NOMO-1 treated with DMSO at 0.1 percent for 48 hours (cell line): ENCODE data around the gene RBKS.

Experiments used
- DNase-seq: peaks from one replicate; lab custom pipeline; 2025; ENCODE audit not compliant: unreplicated experiment; lab: John Stamatoyannopoulos, UW

RBKS gene

DNA sequence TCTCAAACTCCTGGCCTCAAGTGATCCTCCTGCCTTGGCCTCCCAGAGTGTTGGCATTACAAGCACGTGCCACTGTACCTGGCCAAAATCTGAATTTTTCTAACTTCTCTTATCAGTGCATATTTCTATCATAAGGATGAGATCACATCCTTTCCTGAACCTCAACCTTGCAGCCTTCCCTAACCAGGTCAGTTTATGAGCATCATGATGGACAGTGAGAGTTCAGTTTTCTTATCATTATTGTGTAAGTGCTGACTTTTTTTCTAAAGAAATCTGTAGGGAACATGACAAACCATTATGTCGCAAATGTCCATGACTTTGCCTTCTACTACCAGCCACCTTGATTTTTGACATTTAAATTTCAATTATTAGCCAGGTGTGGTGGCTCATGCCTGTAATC lies 87.1 kb downstream of the RBKS start:
- peak; percentile 72 for DNase-seq

DNA sequence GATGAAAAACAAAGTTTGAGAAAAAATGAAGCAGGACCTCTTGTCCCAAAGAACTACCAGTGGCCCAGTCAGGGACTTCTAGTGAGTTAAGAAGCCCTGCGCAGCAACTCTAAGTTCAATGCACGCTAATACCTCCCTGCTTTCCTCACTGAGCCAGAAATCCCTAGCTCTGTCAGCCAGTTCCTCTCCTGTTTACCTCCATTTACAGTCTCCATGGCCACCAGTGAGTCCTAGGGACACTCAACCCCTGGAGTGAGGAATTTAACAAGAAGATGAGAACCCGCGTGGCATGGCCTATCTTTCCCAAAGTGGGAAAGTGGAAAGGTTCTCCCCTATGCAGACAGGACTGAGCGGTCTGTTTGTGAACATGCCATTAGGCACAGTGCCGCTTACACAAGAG lies 87.6 kb downstream of the RBKS start:
- DNase-seq = no peak

DNA sequence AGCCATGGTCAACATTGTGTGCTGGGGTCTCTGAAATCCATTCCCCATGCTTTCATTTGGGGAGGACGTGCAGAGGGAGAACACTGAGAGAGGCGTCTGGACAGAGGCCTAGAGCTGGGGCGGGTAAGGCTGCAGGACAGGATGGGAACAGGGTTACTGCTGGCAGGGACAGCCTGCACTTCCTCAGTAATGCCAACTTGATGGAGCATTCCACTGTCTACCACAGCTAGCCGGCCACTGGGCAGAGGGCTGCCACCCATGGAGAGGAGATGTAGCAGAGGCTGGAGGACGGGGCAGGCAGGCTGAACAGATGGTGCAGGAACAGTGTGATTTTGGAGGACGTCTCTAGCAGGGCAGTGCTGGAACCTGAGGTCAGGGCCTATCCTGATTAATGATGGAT lies 89.3 kb downstream of the RBKS start:
- no peak for DNase-seq

DNA sequence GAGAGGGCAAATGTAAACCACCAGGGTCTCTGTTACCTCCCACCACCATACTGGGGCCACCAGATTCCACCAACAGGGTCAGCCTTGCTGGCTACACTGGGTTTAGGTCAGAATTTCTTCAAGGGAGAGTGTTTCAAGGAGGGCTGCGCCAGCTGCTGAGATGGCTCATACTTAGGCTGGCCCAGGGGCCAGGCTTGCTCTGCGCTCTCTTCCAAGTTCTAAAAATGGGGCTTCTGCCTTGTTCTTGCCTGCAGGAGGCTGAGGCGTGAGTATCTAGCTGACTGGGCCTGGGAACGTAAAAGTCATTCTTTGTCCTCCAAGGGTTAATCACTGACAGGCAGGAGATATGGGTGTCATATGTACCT lies 90.6 kb downstream of the RBKS start:
- no peak for DNase-seq

DNA sequence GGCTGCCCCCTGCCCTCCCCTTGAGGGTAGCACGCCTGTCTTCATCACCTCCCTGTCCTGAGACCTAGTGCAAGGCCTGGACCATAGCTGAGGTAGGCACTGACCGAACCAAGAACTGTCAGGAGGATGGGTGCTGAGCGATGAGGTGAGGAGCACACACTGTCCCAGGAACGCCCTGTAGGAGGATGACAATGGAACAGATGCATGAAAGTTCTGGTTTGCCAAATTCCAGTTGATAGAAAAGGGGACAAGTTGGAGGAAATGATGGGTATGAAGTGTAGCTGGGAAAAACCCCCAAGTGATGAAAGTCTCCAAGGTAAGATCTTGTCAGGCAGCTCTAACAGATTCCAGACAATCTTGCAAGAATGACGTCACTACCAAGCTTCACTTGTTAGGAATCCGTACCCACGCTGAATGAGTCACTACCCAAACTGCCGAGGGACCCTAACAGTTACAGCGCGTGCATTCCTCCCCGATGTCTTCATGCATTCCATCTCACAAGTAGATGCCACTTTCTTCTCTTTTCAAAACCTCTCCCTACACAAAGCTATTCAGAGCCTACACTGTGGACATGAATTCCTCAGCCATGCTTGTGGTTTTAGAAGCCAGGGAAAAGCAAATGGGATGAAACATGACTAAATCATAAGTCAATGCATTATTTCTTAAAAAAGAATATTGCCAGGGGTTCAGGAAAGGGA lies 91.1 kb downstream of the RBKS start:
- DNase-seq = no peak

DNA sequence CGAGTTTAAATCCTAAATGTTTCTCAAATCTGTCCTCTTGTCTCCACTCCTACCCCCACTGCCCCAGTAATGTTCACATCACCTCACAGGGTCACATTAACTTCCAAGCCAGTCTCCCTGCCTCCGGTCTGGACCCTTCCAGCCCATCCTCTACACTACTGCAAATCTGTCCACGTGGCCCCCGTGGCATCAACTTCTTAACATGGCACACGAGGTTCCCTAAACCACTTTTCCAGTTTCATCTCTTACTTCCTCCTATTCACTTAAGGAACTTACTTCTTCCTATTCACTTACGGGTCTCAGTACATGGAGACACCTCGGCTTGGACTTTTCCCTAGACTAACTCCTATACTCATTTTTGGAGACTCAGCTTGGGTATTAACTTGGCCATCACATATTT lies 91.7 kb downstream of the RBKS start:
- DNase-seq = peak; percentile 51

DNA sequence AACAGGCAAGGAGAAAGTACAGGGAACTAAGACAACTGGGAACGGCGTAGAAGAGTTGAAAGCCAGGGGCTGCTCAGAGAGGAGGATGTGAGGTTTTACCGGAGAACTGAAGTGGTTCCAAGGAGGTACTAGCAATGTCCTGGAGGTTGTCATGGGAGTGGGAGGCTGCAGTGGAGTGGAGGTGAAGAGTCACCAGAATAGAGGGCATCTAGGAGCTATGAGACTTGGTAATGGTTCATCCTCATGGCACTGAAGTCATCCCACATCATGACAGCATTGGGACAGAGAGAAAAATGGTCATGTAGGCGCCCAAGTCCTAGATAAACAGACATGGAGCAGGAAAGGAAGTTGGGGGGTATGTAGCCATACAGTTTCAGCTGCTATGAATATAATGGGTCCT lies 92.3 kb downstream of the RBKS start:
- DNase-seq = no peak

DNA sequence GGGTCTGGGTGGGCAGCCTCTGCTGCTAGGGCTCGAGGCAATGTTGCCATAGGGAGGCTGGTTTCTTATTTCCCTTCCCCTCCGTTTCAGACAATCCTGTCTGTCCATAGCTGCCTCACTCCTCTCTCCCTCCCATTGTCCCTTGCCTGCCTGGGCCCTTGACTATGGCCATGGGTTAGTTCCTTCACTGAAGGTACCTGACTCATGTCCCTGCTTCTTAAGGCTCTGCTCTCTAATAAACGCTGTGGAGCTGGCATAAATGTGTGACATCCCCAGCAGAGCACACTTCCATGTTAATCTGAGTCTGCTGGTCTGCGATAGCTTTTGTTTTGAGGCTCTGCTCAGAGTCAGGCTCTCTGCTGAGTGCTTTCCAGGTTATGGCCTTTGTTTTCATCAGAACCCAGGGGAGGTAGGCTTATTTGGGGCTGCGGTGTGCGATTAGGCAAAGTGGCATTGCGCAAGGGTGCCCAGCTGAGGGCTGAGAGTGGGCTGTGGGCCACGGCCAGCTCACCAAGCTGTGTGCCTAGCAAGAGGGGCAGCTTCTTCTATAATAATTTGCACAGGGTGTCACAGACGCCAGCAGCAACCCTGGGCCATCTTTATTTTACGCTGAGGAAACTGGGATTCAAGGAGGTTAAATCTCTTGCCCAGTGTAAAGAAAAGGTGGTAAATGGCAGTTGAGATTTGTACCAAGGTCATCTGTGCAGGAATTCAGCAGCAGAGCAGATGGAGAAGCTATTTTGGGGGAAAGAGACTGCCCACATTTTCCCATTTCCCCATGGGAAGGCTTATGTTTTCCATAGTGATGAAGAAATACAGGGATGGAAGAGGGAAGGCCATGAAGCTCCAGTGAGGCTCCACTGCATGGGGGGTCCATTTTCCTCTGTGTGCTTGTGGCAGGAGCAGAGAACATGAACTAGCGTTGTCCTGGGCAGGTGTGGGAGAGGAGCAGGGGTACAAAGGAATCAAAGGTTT lies 93.1 kb downstream of the RBKS start:
- DNase-seq = peak; percentile 65

DNA sequence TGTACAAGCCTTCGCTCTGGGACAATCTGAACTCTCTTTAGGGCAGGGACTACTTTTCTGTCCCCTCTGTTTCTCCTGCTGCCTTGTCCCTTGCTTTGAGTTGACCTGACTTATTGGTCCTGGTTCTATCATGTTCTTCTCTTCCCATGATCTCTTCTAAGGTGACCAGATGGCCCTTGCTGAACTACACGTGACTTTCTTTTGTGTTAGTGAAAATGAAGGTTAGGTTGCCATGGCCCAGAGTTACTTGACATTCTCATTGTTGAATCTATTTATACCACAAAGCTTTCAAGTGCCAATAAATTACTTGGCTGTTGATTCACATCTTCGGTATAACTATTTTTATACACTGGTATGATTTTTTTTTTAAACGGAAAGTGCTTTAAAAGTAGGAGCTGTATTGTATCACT lies 94.3 kb downstream of the RBKS start:
- DNase-seq = peak; percentile 34

DNA sequence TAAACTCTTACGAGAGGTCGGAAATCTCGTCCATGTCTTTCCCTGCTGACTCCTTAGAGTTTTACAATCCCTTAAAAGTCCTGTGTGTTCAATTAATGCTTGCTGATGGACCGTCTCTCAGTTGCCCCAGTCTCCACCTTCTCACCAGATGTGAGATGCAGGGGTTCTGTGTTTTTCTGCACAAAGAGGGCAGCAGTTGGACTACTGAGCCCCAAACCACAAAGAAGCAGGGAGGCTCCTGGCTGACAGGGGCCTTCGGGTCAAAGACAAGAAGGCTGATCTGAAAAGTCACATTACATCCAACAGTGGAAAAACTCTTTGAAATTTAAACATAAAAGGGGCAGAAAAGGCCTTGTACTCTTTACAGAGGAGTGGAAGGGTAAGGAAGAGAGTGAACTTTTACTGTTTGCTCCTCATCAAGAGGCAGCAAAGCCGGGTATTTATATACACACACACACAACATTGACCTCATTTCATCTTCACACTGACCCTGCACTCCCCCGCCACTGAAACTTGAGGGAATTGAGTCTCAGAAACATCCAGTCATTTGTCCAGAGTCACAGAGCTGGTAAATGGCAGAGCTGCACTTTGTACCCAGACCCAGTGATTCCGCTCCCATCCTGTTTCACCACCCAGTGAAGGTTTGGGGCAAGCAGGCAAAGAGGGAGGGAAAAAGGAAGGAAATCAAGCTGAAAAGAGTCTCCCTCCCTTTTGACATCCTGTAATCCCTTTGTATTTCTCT lies 94.9 kb downstream of the RBKS start:
- DNase-seq = no peak

DNA sequence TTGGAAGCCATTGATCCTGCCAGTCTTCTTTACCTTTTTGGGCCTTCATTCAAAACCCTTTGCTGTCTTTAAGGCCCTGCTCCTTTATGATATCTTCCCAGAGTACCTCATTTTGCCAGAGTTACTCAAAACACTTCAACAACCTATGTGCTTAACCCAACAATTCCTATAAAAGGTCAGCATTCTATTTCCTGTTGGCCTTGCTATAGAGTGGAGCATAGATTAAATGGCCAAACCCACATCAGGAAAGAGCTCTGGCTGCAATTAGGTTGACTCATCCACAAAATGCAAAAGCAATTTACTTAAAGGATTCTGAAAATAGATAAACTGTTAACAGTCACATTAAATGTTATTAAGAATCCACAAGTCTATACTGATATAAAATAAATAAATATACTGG lies 97.4 kb downstream of the RBKS start:
- DNase-seq = peak; percentile 59

DNA sequence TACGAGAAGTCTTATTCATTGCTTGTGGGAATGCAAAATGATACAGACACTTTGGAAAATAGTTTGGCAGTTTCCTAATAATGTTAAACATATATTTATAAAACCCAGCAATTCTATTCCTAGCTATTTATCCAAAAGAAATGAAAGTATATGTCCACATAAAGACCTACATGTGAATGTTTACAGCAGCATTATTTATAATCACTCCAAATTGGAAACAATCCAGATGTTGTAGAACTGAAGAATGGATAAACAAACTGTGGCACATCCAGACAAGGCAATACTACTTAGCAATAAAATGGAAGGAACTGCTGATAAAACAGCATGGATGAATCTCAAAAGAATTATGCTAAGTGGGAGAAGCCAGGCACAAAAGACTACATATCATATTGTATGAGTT lies 99.4 kb downstream of the RBKS start:
- DNase-seq = no peak

DNA sequence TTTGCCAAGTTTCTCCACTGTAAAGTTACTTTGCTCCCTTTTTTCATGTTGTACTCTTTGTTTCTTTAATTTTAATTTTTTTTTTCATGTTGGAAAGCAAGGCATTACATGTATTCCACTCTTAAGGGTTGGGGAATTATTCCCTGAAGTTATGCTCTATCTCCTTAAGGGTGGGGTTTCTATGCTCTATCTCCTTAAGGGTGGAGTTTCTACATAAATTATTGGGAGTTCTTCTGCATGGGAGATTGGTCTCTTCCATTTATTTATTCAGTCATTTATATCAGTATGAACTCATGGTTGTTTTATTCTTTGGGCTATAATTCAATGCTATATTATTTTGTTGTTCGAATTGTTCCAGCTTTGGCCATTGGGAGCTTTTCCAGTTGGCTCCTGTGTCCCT lies 107.5 kb downstream of the RBKS start:
- DNase-seq = no peak

DNA sequence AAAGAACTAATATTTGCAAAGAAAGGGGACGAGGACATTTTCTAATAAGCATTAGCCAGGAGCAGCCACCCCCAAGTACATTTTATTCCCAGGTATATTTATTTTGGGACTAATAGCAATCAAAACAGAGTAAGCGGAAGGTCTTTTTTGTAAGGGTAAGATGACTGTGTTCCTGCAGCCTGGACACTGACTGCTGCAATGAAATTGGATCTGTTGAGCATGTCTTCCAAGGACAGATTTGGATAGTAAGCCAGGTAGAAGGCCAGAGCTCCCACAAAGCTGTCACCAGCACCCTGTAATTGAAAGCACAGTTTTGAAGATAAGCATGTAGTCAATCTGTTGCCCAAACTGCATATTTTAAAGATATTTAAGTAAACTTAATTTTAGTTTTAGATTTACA lies 108.7 kb downstream of the RBKS start:
- no peak for DNase-seq

DNA sequence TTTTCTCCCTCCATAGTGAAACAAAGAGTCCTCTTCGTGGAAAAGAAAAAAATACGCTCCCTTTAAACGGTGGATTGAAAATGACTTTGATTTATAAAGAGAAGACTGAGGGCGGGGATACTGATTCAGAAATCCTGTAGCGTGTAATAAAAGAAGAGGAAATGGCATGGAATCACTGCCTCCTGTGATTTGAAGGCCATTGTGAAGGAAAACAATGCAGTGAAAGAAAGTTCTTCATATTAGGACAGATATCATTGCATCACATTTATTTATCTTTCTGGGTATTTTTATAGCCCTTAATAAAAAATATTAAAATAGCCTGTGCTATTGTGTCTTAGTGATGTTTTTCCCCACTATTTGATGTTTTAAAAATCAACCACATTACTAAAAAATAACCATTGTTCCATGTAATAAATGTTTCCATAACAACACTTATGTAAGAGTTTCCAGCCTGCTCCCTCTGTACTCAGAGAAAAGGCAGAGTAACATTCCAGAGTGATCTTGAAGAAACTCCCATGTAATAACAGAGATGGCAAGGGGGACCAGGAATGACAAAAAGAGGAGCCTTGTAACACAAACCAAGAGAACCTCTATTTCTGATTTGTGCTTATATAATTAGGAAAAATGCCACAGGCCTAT lies 110.7 kb downstream of the RBKS start:
- DNase-seq = no peak

DNA sequence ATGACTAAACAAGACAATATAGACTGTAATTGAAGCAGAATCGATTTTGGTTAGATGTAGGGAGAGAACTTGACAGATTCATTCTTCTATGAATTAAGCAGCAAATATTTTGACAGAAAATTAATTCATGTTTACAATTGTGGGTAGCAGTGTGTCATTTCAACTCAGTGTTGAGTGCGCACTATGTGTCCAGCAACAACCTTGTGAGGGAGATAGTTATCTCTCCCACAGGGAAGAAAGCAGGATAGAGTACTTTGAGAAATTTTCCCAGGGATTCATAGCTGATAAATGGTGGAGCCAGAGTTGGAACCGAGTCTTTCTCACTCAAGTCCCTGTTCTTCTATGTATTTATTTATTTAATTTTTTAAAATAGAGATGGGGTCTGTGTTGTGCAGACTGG lies 113.5 kb downstream of the RBKS start:
- no peak for DNase-seq

DNA sequence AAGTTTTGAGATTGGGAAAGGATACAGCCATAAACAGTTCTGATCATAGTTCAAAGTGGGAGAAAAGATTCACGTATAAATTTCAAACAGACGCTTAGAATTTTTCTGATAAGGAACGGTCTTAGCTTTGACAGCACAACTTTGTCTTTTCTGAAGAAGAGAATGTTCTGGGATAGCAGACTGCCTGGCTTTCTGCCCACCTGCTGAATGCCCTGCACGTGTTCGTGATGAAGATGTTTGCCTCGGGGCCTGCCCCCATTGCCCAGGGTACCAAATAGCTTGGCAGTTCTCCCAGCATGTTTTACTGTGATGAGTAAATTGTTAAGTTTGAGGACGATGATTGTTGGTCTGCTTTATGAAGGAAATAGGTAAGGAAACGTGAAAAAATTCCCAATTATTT lies 114.1 kb downstream of the RBKS start:
- no peak for DNase-seq

DNA sequence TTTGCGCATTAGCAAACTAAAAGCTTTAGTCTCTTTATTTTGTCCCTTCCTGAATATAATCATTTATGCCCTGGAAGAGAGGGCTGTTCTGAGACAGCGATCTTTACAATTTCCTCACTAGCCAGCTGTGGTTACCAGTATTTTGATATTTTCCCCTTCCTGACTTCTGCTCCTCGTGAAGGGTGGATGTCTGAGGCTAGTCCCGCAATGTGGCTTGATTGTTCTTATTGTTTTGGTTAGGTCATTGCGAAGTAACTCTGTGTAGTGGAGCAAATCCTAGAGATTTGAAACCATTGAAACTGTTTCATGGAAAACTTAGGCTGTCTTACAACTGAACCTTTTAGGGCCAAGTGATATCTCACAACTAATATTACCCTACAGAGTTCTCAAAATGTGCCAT lies 116.2 kb downstream of the RBKS start:
- DNase-seq = no peak

DNA sequence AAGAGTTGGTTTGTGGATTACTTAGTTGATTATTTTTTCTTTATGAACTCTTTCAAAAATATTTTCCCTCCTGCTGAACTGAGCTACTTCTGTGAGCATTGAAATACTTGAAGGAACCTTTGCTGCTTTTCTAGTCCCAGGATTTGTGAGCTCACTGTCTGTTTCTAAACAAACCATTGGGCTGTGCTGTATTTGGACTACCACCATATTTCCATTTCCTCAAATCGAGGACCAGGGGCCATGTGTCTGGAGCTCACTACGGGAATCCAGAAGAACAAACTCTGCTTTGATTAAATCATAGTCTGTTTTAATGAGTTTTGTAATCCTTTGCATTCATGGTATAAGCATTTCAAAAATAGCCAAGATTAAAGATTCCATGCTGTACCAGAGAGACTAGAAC lies 117.4 kb downstream of the RBKS start:
- DNase-seq = peak; percentile 29

DNA sequence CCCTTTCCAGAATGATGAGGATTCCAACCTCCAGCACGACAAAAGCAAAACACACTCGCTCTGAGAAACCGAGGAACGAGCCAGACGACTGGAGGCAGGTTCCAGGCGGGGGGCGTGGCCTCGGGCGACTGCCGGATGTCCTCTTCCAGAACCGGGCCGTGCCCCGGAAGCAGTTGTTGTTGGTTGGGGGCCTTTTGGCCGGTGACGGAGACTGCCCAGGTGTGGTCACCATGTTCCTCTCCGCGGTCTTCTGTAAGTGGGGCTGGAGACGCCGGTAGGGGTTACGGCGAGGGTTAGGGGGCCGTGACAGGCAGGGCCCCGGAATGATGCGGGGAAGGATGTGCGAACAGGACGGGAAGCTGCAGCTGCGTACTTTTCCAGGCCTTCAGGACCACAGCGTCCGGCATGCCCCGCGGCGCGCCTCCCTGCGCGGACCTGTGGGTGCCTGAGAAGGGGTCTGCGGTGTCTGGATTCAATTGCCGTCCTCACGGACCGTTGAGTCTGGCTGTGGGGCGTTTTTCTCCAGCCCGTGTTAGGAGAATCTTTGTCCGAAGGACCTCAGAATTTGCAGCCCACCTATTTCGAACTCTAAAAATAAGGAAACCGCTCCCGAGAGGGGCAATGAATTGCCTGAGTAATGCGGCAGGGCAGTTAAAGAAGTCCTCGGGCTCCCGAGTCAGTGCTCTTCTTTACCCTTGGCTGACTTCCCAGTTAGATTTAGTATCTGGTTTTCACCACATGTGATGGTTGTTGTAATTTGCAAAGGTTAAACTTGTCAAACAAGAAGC lies 118.4 kb downstream of the RBKS start, which contains the start of gene MRPL33:
MRPL33 (plus strand) TSS at position 172 of the 788 bp plus-strand sequence; CDS start at position 231, 59 bp downstream.
- DNase-seq = peak; percentile 91
